ENCODE results near the gene HHAT. TPM values are rescaled to one million over a fixed set of nuclear protein-coding genes. Genes with fewer than 3 reads are reported as not detected.
A peak's percentile ranks its signal among the peaks of the same experiment; 100 is the strongest.
"Not testable (repeated sequence)": the region's sequence is repeated elsewhere in the genome, so short reads cannot be mapped to it uniquely, and the experiment has no call there.

HHAT gene
- total RNA-seq, 1 experiment from 2014 or later: 4.0 TPM

DNA sequence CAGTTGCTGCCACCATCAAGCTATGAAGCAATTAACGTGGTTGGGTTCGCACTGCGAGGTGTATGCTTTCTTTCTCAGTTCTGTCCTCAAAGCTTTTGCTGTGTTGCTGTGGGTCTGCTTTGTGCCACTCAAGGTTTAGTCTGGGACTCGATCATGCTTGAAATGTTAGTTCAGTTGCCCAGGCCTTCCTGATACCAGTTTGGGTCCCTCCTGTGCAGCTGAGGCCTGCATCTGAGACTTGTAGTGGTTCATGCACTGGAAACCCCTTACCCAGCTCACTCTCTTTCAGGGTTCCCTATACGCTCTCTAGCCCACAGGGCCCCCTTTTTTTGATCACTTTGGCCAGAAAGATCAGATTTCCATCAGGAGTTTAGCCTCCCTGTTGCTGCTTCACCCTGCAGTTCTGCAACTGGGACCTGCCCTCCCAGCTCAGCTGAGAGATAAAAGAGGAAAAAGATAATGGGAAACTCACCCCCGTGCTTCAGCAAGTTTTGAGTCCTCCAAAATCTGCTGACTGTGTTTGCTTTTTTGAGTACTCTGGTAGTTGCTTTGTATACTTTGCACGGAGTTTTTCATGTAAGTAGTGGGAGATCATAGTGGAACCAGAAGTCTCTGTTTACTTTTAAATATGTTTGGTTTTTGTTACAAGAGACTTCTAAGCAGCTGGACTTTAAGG is 317.0 kb downstream of the HHAT start:
- no peak for DNase-seq (ENCODE audit: low spot score)

DNA sequence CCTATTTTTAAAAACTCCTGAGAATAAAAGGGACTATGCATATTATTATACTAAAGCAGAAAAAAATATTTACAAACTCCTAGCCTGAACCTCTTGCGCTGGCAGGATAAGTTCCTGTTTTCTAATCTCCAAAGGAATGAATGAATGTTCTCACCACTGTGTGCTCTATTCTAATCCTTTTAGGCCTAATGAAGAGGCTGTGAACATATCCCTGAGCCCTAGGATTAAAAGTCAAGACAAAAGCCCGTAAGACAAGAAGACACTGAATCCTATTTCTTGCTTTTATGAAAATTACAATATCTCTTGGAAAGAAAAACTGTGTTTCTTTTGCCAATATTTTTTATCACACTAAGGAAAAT is 317.5 kb downstream of the HHAT start:
- DNase-seq (ENCODE audit: low spot score): no peak

GRCh38 chr1:210647406-210648333 is 319.0 kb downstream of the HHAT start:
- peak; percentile 89 for DNase-seq (ENCODE audit: low spot score)

DNA sequence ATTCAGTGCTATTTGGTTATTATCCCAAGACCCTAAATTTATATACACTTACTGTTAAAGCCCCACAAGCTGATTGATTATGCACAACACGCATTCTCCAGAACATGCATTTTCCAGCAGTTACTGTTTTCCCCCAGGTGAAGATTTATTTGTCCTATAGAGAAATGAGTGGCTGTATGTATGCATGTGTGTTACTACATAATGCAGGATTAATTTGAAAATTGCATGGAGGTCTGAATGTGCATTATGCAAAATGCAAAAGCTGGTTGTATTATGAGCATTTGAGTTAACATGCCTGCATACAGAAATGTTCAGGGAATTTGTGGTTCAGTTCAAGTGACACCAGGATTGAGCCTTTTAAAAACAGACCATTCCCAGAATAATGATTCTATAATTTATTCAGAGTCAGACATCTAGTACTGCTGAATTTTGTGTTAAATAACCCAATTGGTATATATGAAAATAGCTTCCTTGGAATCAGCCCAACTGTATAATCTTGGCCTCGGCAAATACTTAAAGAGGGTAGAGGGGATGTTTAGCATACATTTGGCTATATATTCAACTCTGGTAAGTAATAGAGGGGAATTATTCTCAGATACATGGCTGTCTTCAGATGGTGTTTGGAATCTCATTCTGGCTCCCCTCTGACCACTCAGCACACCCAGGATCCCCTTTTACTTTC is 320.0 kb downstream of the HHAT start:
- DNase-seq (ENCODE audit: low spot score): no peak

DNA sequence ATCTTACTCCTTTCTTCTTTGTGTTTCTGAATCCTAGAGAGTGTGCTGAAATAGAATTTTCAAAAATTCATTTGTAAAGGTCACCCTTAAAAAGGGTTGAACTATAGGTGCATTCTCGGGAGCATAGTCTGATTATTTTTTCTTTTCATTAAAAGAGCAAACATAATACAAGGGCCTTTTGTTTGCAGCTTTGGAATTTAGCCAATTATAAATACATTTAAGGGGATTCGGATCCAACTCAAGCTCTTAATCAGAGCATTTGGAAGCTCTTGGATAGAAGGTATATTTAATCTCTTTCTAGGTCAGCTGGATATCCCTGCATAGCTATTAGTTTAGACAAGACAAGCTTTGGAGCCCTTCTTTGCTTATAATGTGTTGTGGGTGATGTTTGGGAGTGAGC is 321.7 kb downstream of the HHAT start:
- DNase-seq (ENCODE audit: low spot score): no peak

- no peak for DNase-seq (ENCODE audit: low spot score)
Measured at GRCh38 chr1:210652329-210652954, 323.7 kb downstream of the HHAT start.

GRCh38 chr1:210653771-210654170 is 325.1 kb downstream of the HHAT start:
- DNase-seq (ENCODE audit: low spot score): peak; percentile 36

DNA sequence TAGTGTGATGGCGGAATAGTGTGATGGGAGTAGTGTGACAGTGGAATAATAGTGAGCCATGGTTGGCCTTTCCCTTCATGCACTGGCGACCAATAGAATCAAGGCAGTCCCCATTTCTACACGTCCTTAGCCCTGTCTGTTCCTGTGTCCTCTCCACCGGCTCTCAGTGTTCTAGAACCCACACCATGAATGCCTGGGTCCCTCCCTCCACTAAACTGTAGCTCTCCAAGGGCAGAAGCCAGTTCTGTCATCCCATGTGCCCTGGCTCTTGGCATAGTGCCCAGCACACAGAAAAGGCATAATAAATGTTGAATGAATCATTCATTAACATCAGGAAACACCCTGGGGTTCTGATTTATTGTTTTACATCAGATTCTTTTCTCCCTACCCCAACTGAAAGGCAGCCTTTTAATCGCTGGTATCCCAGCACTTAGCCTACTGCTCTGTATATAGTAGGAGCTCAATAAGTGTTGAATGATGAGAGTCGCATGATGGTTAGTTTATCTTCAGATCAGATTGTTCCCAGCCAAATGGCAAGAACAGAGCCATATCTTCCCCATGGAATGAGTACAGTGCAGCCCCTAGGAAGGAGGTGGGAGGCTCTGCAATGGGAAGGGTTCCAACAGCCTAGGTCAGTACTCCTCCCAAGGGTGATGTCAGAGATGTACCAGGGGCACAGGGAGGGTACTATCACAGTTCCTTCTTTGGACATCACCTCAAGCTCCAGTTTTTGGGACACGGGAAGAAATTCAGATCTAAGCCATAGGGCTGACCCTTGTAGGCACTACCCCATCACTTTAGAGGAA is 325.7 kb downstream of the HHAT start:
- peak; percentile 22 for DNase-seq (ENCODE audit: low spot score)

DNA sequence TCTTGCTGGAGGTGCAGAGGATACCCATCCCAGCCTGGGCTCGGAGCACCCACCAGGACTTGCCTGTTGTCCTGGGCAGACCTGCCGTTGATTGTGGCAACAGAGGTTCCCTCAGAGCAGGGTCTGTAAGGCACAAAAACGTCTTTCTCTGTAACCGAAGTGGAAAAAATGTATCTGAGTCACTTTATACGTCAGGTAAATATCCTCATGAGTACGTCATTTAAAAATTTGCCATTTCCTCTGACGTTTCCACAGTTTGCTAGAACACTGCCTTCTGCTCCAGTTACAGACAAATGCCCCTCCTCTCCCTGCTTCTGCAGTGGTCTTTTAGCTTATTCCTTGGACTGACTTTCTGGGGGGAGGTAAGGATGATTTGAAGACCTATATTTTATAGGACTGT is 326.8 kb downstream of the HHAT start:
- no peak for DNase-seq (ENCODE audit: low spot score)

DNA sequence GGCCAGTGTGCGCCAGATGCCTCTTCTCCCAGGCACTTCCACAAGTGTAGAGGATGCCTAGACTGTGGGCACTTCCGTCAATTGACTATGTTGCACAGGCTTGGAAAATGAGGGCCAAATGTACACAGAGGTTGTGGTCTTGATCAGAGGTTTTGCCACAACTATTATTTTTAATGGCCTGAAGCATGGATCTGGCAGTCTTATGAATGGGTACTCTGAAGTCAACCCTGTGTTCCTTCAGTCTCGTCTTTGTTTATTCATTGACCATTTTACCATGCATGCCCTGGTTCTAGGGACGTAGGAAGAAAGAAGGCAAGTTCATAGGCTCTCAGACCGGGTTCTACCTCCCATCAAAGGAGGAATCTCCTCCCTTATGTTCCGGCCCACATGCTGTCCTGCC is 329.1 kb downstream of the HHAT start:
- DNase-seq (ENCODE audit: low spot score): no peak

- DNase-seq (ENCODE audit: low spot score): not testable (repeated sequence)
Measured at GRCh38 chr1:210661520-210661919, 332.8 kb downstream of the HHAT start.

- DNase-seq (ENCODE audit: low spot score): no peak
Measured at GRCh38 chr1:210662291-210663050, 333.8 kb downstream of the HHAT start.

DNA sequence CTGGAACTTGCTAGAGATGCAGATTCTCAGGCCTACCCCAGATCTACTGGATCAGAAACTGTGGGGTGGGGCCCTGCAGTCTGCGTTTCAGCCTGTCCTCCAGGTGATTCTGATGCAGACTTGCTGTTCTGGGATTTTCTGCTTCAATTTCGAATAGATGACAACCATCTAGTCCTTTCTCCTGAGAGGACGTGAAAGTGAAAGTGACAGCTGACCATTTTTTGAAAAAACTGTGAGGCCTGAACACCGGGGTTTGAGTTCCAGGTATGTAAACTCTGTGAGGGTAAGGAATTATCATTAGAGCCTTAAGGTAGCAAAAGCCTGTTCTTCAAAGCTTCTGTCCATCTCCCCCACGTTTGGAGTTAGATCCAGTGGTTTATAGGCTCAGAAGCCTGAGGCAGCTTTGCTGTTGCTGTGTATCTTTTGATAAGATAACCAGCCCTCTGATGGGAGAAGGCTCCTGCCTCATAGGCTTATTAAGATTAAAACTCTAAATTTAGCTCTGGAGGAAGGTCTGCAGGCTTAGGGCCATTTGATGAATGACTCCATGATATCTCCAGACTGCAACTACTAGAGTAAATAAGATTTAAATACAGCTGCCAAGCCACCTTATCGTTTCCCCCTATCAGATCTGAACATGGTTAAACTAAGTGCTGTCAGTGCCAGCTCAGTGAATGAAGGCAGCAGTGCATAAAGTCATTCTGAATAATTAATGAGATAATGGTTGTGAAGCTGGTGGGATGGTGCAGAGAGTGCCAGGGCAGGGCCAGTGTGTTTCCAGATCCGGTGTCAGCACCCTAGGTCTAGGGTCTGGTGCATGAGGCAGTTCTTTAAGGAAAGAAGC is 335.2 kb downstream of the HHAT start:
- no peak for DNase-seq (ENCODE audit: low spot score)

GRCh38 chr1:210669951-210670350 is 341.2 kb downstream of the HHAT start:
- DNase-seq (ENCODE audit: low spot score): no peak

DNA sequence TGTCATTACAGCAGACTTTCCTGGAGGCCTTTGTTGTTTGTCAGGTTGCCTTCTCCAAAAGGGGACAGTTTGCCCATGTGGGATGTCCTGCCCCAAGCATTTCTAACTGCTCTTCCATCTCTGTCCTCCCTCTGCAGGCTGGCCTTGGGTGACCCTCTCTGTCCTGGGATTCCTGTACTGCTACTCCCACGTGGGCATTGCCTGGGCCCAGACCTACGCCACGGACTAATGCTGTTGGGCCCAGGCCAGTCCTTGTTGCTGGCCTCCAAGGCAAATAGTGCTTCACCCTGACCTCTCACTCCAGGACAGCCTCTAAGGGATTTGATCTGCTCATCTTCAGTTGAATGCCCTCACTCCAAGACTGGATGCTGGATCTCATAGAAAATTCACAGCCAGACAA is 345.4 kb downstream of the HHAT start:
- no peak for DNase-seq (ENCODE audit: low spot score)

- DNase-seq (ENCODE audit: low spot score): no peak
Measured at GRCh38 chr1:210676539-210676938, 347.8 kb downstream of the HHAT start.

DNA sequence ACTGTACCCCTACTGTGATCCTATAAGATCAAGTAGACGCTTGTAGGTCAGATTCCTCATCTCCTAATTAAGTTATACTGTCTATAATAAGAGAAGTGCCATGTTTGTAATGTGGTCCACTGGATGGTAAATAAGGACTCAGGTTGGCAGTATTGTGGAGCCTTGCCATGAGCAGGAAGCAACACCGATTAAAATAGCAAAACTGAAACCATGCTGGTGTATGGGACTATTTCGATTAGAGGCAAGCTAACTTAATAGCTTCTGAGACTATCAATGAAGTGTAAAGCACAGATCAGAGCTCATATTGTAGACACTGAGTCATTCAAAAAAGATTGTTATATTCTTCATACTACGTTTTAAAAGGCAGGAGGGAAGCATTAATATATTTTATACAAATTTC is 348.8 kb downstream of the HHAT start:
- DNase-seq (ENCODE audit: low spot score): no peak

DNA sequence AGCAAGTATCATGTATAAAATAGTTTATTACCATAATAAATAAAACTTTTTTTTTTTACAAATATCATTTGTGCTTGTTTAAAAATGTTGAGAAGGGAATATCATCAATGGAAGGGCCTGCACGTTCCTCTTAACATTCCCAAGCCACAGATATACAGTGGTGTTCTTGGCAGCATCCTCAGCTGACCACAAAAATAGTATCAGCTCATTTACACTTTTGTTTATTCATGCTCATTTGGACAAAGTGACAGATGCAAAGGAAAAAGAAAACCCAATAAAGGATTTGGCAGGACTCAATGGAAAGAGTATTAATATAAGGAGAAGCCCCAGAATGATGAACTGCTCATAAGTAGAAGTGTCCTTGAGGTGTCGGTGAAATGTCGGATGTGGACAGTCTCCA is 349.6 kb downstream of the HHAT start:
- DNase-seq (ENCODE audit: low spot score): no peak

DNA sequence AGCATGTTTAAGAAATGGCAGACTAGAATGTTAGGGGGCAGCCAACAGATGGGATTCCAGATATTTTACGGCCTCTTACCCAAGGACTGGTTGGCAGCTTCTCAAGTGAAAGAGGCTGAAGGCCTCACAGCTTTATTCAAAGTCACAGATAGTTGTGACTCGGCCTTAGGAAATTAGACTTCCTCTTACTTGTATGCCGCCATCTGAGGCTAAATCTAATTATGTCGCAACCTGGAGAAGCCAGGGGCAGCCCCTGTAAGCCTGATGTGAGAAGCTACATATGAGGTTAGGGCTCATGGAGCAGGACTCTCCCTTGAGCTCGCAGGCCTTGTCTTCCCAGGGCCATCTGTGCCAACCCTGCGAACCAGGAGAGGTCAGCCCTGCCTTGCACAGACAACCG is 352.5 kb downstream of the HHAT start:
- DNase-seq (ENCODE audit: low spot score): no peak
